Measurements from ENCODE around the gene ZNF283.

DNA sequence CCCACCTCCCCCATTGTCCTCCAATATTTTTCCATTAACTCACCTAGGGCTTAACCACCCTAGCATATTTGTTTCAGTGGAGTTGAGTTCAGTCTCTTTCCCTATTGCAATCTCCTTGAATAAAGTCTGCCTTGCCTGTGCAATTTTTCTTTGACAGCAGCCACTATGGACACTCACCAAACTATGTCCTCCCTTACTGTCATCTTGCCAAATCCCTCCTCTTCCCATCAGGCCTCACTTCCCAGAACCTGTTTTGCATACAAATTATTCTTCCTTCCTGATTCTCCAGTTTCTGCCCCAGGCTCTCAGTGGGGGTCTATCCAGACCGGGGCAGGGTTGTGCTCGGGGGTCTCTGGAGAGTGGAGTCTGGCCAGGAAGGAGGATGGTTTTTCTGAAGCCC is 22.7 kb upstream of the ZNF283 start:
- TF ChIP-seq CTCF (IDR thresholded peaks at IDR 0.05) (no peak), POLR2A (IDR thresholded peaks at IDR 0.05) (no peak)

Data from breast epithelium (tissue), 3 donors.